Placental epithelial cell (primary cell): ENCODE data around the gene SRRT. TPM values are rescaled to one million over a fixed set of nuclear protein-coding genes. Genes with fewer than 3 reads are reported as not detected.

Source experiments
- small RNA-seq: library from RNA; depleted of rRNA; stranded (forward); fragments of <200 nt; gene quantifications from one replicate; pipeline ENCODE3, GENCODE V24; 2012
- total RNA-seq: library from RNA; depleted of rRNA; stranded (reverse); fragments of >200 nt; gene quantifications from 2 replicates; pipeline ENCODE4 v1.2.3, GENCODE V29; 2012

Gene SRRT, protein sequence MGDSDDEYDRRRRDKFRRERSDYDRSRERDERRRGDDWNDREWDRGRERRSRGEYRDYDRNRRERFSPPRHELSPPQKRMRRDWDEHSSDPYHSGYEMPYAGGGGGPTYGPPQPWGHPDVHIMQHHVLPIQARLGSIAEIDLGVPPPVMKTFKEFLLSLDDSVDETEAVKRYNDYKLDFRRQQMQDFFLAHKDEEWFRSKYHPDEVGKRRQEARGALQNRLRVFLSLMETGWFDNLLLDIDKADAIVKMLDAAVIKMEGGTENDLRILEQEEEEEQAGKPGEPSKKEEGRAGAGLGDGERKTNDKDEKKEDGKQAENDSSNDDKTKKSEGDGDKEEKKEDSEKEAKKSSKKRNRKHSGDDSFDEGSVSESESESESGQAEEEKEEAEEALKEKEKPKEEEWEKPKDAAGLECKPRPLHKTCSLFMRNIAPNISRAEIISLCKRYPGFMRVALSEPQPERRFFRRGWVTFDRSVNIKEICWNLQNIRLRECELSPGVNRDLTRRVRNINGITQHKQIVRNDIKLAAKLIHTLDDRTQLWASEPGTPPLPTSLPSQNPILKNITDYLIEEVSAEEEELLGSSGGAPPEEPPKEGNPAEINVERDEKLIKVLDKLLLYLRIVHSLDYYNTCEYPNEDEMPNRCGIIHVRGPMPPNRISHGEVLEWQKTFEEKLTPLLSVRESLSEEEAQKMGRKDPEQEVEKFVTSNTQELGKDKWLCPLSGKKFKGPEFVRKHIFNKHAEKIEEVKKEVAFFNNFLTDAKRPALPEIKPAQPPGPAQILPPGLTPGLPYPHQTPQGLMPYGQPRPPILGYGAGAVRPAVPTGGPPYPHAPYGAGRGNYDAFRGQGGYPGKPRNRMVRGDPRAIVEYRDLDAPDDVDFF
- 39.0 and 53.0 TPM in 2 replicates for total RNA-seq

GRCh38 chr7:100874577-100875355 is at the start of gene SRRT:
Gene SRRT, plus strand, starts transcription at chr7:100875103. Its CDS starts 488 bp downstream, at chr7:100875591.

DNA sequence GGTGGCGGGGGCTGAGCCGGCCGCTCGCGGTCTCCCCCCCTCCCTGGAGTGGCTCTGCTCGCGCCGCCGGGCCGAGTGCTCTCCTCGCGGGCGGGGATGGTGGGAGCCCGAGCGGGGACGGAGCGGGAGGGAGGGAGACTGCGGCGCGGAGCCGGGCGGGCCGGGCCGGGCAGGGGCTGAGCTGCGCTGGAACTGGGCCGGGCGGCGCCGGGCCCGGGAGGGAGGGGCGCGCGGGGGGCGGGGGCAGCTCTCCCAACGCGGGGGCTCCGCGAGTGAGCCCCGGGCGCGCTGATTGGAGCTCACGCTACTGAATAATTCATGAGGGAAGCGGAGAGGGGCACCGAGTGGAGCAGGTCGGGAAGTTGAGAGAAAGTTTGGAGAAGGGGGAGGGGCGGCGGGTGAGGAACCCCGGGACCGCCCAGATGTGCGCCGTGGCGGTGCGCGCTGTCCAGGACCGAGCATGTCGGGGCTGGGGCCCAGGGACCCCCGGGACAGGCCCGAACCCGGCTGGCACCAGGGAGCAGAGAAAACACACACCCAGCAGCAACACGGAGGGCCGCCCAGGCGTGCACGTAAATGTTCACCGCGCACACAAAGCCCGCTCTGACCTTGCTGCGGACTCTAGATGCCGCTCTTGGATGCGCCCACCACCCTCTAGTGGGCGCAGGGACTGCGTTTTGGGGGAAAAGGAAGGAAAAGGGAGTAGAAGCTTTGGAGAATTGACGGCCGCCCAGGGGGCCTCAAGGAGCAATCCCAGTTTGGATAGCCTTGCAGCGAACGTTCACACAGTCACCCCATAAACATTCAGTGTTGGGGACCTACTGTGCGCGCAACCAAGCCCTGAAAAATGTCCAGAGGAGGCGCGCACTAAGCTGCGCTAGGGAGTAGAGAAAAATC is 47.3 kb upstream of the SRRT start, which contains the start of gene EPHB4:
TSS of gene EPHB4 (minus strand) at position 194 of the 897 bp plus-strand sequence. CDS start 493 bp downstream, outside the sequence.

DNA sequence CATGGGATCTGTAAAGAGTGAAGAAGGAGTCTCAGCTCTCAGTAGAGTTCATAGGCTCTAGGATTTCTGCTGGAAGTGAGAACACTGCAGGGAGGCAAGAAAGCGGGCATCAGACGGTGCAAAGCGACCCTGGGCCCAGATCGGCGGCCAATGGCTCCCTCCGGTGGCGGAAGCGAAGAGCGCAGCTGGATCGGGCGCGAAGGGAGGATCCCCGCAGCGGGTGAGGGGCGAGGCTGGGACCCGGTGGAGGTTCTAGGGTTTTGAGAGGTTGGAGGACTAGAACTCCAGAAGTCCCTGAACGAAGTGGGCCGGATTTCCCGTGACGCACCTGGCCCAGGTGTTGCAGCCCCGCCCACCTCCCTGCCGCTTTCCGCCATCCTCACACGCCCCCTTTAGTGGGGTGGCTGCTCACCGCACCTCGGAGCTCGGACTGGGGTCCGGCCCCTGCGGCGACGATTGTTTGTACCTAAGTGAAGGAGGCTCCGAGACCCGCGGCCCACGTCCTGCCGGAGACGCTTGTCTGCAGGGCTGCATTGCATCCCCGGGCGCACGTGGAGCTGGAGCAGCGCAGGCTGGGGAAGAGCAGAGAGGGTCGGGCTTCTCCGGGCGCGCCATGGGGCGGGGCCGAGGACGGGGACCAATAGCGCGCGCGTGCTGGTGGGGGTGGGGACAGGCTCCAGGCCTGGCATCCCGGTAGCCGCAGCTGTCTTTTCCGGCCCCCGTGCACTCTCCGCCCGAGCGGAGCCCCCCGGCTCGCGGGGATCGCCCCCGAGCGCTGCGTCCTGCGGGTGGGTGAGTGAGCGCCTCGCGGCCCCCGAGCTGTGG is 22.6 kb upstream of the SRRT start, which contains the start of gene SLC12A9:
TSS of gene SLC12A9 (plus strand) at position 666 of the 825 bp plus-strand sequence. CDS start 1,485 bp downstream, outside the sequence.

DNA sequence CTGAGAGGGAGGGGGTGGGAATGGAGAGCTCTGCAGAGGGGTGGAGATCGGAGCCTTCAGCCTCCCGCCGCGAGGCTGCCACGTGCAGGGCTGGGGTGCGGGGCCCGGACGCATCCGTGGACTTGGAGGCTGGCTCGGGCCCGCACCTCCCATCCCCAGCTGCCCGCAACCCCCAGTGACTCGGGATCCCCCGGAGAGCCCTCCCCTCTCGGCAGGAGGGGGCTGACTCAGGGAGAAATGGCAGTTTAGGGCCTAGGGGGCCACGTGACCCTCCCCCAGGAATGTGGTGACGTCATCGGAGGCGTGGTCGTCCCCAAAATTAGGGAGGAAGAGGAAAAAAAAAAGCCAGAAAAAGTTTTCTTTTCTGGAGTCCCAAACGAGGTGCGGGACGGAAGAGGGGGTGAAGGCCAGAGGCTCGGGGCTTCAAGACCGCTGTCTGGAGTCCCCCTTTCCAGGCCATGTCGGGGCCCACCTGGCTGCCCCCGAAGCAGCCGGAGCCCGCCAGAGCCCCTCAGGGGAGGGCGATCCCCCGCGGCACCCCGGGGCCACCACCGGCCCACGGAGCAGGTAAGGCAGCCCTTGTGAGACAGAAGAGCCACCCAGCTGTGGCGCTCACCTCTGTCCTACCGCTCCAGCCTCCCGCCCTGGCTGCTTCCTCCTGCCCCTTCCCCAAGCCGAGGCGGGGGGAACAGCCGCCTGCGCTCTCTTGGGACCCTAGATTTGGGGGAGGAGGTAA is 7.7 kb upstream of the SRRT start, which contains the start of gene TRIP6:
TSS of gene TRIP6 (plus strand) at position 348 of the 736 bp plus-strand sequence. CDS start at position 459, 111 bp downstream.

DNA sequence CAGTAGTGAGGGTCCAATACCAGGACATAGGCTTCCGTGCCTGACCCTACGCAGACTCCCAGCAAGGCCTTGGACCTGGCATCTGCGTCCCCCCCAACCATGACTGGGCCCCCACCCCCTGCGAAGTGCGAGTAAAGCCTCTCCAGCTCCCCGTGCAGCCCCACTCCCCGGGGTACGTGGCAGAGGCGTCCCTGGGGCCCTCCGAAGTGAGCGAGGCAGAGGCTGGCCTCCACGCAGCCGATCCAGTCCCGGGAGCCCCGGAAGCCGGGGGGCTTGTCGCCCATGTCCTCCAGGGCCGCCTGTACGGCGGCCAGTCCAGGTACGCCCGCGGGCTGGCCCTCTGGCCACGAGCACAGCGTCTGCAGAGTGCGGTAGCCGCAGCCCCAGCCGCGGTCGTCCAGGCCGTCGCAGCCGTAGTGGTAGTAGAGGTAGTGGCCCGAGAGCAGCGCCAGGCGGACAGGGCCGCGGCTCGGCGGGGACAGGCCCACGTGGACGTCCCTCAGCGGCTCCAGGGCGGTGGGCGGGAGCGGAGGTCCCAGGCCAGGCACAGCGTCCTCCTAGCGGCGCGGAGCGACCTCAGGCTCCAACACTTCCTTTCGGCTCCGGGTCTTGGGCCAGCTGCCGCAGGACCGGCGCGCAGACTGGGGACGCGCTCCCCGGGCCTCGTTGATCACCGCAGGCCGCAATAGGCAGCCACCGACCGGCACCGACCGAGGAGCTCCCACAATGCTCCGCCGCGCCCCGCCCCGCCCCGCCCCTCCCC is 14.3 kb downstream of the SRRT start, which contains the start of gene UFSP1:
TSS of gene UFSP1 (minus strand) at position 728 of the 763 bp plus-strand sequence. CDS start at position 284, 444 bp downstream.

GRCh38 chr7:100895701-100895955 is 20.7 kb downstream of the SRRT start, which contains the start of gene ACHE:
Gene ACHE, minus strand, starts transcription at chr7:100895888. Its CDS starts 1,656 bp downstream, at chr7:100894232.

Small RNAs within 50 kb of the gene (small RNA-seq; reads per million reads assigned to genes)
- gene RN7SL549P (not detected), gene RPS29P15 (not detected)

Other genes starting within 250 kb of the SRRT start
- 1.2 and 1.7 TPM in 2 replicates for gene TFR2, start 233.6 kb upstream of the SRRT start, total RNA-seq
- not detected in 2 replicates for gene ACTL6B, start 218.7 kb upstream of the SRRT start, total RNA-seq
- gene GNB2, start 201.4 kb upstream of the SRRT start, total RNA-seq, result 110 and 162 TPM in 2 replicates
- 23.4 and 30.2 TPM in 2 replicates for gene GIGYF1, start 180.9 kb upstream of the SRRT start, total RNA-seq
- gene POP7, start 169.0 kb upstream of the SRRT start, total RNA-seq, result 30.6 and 40.0 TPM in 2 replicates
- 0.22 and 0.39 TPM in 2 replicates for gene EPO, start 154.6 kb upstream of the SRRT start, total RNA-seq
- not detected in 2 replicates for gene ZAN, start 141.5 kb upstream of the SRRT start, total RNA-seq
- gene EPHB4, start 47.6 kb upstream of the SRRT start, total RNA-seq, result 172 and 189 TPM in 2 replicates
- 26.7 and 46.5 TPM in 2 replicates for gene SLC12A9, start 22.4 kb upstream of the SRRT start, total RNA-seq
- 67.5 and 94.1 TPM in 2 replicates for gene TRIP6, start 7.7 kb upstream of the SRRT start, total RNA-seq
- gene UFSP1, start 14.6 kb downstream of the SRRT start, total RNA-seq, result 9.3 and 11.0 TPM in 2 replicates
- 1.5 and 2.0 TPM in 2 replicates for gene ACHE, start 20.8 kb downstream of the SRRT start, total RNA-seq
- gene MUC3A, start 74.4 kb downstream of the SRRT start, total RNA-seq, result under 0.01 TPM in 1 of 2 replicates, not detected in the other
- under 0.01 and 0.98 TPM in 2 replicates for gene MUC12, start 94.5 kb downstream of the SRRT start, total RNA-seq
- gene MUC17, start 145.0 kb downstream of the SRRT start, total RNA-seq, result not detected in 2 replicates
- 19.6 and 28.6 TPM in 2 replicates for gene TRIM56, start 210.4 kb downstream of the SRRT start, total RNA-seq